Fibroblast of villous mesenchyme (primary cell): ENCODE data around the gene SNX8. TPM values are rescaled to one million over a fixed set of nuclear protein-coding genes. Genes with fewer than 3 reads are reported as not detected.
A peak's percentile ranks its signal among the peaks of the same experiment; 100 is the strongest.

Source experiments
- DNase-seq: peaks from one replicate; pipeline ENCODE4 v3.0.0-alpha.2; 2010; ENCODE audit warnings: low read depth
- H3K4me3 ChIP-seq: 2 replicates; pipeline ENCODE4 v1.5.1; 2011; ENCODE audit warnings: low read depth, mild to moderate bottlenecking, low read length
- total RNA-seq: library from RNA; depleted of rRNA; stranded (reverse); fragments of >200 nt; gene quantifications from 2 replicates; pipeline ENCODE4 v1.2.3, GENCODE V29; 2012
- TF ChIP-seq, protein P1 (sequence below): IDR thresholded peaks from 2 replicates; pipeline ENCODE4 v1.5.1; 2012; ENCODE audit warnings: low read depth, mild to moderate bottlenecking, low read length; ENCODE audit not compliant: insufficient read depth

SNX8 gene
- total RNA-seq, 1 donor = 17.7 TPM

- H3K4me3 ChIP-seq = no peak overlapping the region
- DNase-seq = peak; percentile 79
- TF ChIP-seq, protein P1, sequence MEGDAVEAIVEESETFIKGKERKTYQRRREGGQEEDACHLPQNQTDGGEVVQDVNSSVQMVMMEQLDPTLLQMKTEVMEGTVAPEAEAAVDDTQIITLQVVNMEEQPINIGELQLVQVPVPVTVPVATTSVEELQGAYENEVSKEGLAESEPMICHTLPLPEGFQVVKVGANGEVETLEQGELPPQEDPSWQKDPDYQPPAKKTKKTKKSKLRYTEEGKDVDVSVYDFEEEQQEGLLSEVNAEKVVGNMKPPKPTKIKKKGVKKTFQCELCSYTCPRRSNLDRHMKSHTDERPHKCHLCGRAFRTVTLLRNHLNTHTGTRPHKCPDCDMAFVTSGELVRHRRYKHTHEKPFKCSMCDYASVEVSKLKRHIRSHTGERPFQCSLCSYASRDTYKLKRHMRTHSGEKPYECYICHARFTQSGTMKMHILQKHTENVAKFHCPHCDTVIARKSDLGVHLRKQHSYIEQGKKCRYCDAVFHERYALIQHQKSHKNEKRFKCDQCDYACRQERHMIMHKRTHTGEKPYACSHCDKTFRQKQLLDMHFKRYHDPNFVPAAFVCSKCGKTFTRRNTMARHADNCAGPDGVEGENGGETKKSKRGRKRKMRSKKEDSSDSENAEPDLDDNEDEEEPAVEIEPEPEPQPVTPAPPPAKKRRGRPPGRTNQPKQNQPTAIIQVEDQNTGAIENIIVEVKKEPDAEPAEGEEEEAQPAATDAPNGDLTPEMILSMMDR = peak; percentile 89
These were observed 104.9 kb downstream of the SNX8 start for GRCh38 chr7:2209146-2209960.

GRCh38 chr7:2208712-2209111 lies 105.5 kb downstream of the SNX8 start:
- TF ChIP-seq, protein P1 = no peak
- H3K4me3 ChIP-seq = no peak overlapping the region
- DNase-seq = no peak

- DNase-seq = peak; percentile 17
- TF ChIP-seq, protein P1 = no peak
These were observed 109.0 kb downstream of the SNX8 start for GRCh38 chr7:2205036-2205780.

GRCh38 chr7:2204446-2204845 lies 109.8 kb downstream of the SNX8 start:
- DNase-seq = no peak
- no peak overlapping the region for H3K4me3 ChIP-seq
- TF ChIP-seq, protein P1 = no peak

More at GRCh38 chr7:2205036-2205780, 109.0 kb downstream of the SNX8 start:
- H3K4me3 ChIP-seq = no peak overlapping the region

DNA sequence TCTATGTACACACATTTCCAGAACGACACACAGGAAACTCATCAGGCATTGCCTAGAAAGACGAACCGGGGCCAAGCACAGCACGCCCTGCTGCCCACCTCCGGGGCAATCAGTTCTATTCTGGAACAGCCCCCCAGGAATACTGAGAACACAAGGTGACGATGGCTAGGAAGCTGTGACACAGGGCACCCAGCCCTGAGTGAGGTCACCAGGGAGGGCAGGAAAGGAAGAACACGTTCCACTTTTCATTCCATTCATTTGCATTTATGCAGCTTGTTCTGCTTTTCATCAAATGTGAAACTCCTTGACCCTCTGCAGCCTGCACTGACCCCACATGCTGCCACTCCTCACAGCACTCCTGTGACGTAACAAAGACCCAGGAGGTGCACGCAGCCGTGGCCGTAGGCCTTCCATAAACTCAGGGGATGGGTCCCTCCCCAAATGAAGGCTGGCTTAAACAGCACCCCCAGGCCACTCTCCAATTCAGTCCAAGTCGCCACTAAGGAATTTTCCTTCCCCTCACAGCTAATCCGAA lies 110.4 kb downstream of the SNX8 start:
- H3K4me3 ChIP-seq = no peak overlapping the region
- peak; percentile 84 for DNase-seq
- TF ChIP-seq, protein P1 = no peak

GRCh38 chr7:2202901-2203765 lies 111.1 kb downstream of the SNX8 start:
- TF ChIP-seq, protein P1 = peak; percentile 26
- no peak overlapping the region for H3K4me3 ChIP-seq
- DNase-seq = peak; percentile 84
